H9 (cell line): ENCODE data around the gene ARF5. TPM values are rescaled to one million over a fixed set of nuclear protein-coding genes. Genes with fewer than 3 reads are reported as not detected.

ENCODE experiments used
- DNase-seq: peaks from one replicate; pipeline ENCODE4 v3.0.0-alpha.2; 2017
- H2AFZ ChIP-seq: one replicate; pipeline ENCODE4 v1.6.1; 2013; ENCODE audit warnings: mild to moderate bottlenecking, low read length, control low read depth, moderate library complexity
- H2AK5ac ChIP-seq: 2 replicates; pipeline ENCODE4 v1.6.1; 2013; ENCODE audit warnings: low read length, control low read depth, mixed read lengths; ENCODE audit not compliant: insufficient read length
- H2BK120ac ChIP-seq: one replicate; pipeline ENCODE4 v1.6.1; 2013; ENCODE audit warnings: low read depth, mild to moderate bottlenecking, low read length, control low read depth, inconsistent platforms; ENCODE audit not compliant: poor library complexity, severe bottlenecking
- H2BK12ac ChIP-seq: 2 replicates; pipeline ENCODE4 v1.6.1; 2013; ENCODE audit warnings: low read length, control low read depth, mixed read lengths, low read depth; ENCODE audit not compliant: insufficient read length
- H2BK15ac ChIP-seq: 2 replicates; pipeline ENCODE4 v1.6.1; 2013; ENCODE audit warnings: low read depth, low read length, control low read depth
- H2BK20ac ChIP-seq: one replicate; pipeline ENCODE4 v1.6.1; 2013; ENCODE audit warnings: low read depth, mild to moderate bottlenecking, low read length, control low read depth, inconsistent platforms; ENCODE audit not compliant: poor library complexity, severe bottlenecking
- H2BK5ac ChIP-seq: 2 replicates; pipeline ENCODE4 v1.6.1; 2013; ENCODE audit warnings: low read length, control low read depth, mixed read lengths; ENCODE audit not compliant: insufficient read length
- H3K14ac ChIP-seq: 2 replicates; pipeline ENCODE4 v1.6.1; 2013; ENCODE audit warnings: low read length, control low read depth; ENCODE audit not compliant: insufficient read depth
- H3K18ac ChIP-seq: 2 replicates; pipeline ENCODE4 v1.6.1; 2013; ENCODE audit warnings: low read depth, mild to moderate bottlenecking, mixed read lengths, low read length, control low read depth; ENCODE audit not compliant: insufficient read length
- H3K23ac ChIP-seq: 2 replicates; pipeline ENCODE4 v1.6.1; 2013; ENCODE audit warnings: low read length, control low read depth, mixed read lengths, low read depth; ENCODE audit not compliant: insufficient read length
- H3K23me2 ChIP-seq: 2 replicates; pipeline ENCODE4 v1.6.1; 2013; ENCODE audit warnings: low read depth, mild to moderate bottlenecking, mixed read lengths, low read length, control low read depth; ENCODE audit not compliant: insufficient read length, poor library complexity, severe bottlenecking
- H3K27ac ChIP-seq: 2 replicates; pipeline ENCODE4 v1.5.1; 2013; ENCODE audit warnings: low read length, control low read depth, mixed read lengths, low read depth; ENCODE audit not compliant: insufficient read length
- H3K27me3 ChIP-seq: 2 replicates; pipeline ENCODE4 v1.6.1; 2013; ENCODE audit warnings: low read length, control low read depth, inconsistent platforms; ENCODE audit not compliant: insufficient read depth
- H3K4ac ChIP-seq: 2 replicates; pipeline ENCODE4 v1.6.1; 2013; ENCODE audit warnings: low read depth, mild to moderate bottlenecking, control low read depth, inconsistent platforms, low read length, moderate library complexity
- H3K4me1 ChIP-seq: 2 replicates; pipeline ENCODE4 v1.6.1; 2013; ENCODE audit warnings: low read length, control low read depth, inconsistent platforms; ENCODE audit not compliant: insufficient read depth
- H3K4me2 ChIP-seq: 2 replicates; pipeline ENCODE4 v1.6.1; 2013; ENCODE audit warnings: low read length, control low read depth, mixed read lengths; ENCODE audit not compliant: insufficient read length, insufficient read depth
- H3K56ac ChIP-seq: 2 replicates; pipeline ENCODE4 v1.6.1; 2013; ENCODE audit warnings: low read depth, mild to moderate bottlenecking, mixed read lengths, low read length, control low read depth; ENCODE audit not compliant: insufficient read length
- H3K79me1 ChIP-seq: 2 replicates; pipeline ENCODE4 v1.6.1; 2013; ENCODE audit warnings: low read depth, mild to moderate bottlenecking, moderate library complexity, low read length, control low read depth, inconsistent platforms; ENCODE audit not compliant: insufficient read depth, poor library complexity, severe bottlenecking
- H3K79me2 ChIP-seq: 2 replicates; pipeline ENCODE4 v1.6.1; 2013; ENCODE audit warnings: low read length, control low read depth, inconsistent platforms; ENCODE audit not compliant: insufficient read depth
- H3K9ac ChIP-seq: 2 replicates; pipeline ENCODE4 v1.6.1; 2013; ENCODE audit warnings: low read length, control low read depth, mixed read lengths; ENCODE audit not compliant: insufficient read length; ENCODE audit errors: extremely low read depth
- H3K9me3 ChIP-seq: one replicate; pipeline ENCODE4 v1.6.1; 2013; ENCODE audit warnings: low read depth, low read length, inconsistent platforms; ENCODE audit not compliant: control insufficient read depth
- H3T11ph ChIP-seq: one replicate; pipeline ENCODE4 v1.6.1; 2013; ENCODE audit warnings: mild to moderate bottlenecking, low read length, control low read depth, inconsistent platforms
- H4K20me1 ChIP-seq: one replicate; pipeline ENCODE4 v1.6.1; 2013; ENCODE audit not compliant: control insufficient read depth, insufficient read length, insufficient read depth
- H4K5ac ChIP-seq: 2 replicates; pipeline ENCODE4 v1.6.1; 2013; ENCODE audit warnings: low read depth, mild to moderate bottlenecking, mixed read lengths, low read length, control low read depth; ENCODE audit not compliant: insufficient read length
- H4K8ac ChIP-seq: replicated peaks from 2 replicates; pipeline ENCODE4 v1.6.1; 2013; ENCODE audit warnings: low read length, control low read depth, mixed read lengths, low read depth; ENCODE audit not compliant: insufficient read length
- H4K91ac ChIP-seq: 2 replicates; pipeline ENCODE4 v1.6.1; 2013; ENCODE audit warnings: low read depth, mild to moderate bottlenecking, moderate library complexity, mixed read lengths, low read length, control low read depth; ENCODE audit not compliant: insufficient read length
- H3K27ac Mint-ChIP-seq, 3 experiments: 2 replicates in 2 of 3; 3 replicates in 1 of 3; pipeline ENCODE4 v1.8.0; 2020 to 2021; ENCODE audit warnings: mixed read lengths in 3 of 3, mild to moderate bottlenecking in 1 of 3, moderate library complexity in 1 of 3
- H3K27me3 Mint-ChIP-seq: 2 replicates; pipeline ENCODE4 v1.8.0; 2021; ENCODE audit warnings: low read depth, mild to moderate bottlenecking, moderate library complexity, mixed read lengths
- H3K36me3 Mint-ChIP-seq, 3 experiments: 2 replicates in 2 of 3; 3 replicates in 1 of 3; pipeline ENCODE4 v1.8.0; 2020 to 2021; ENCODE audit warnings: low read depth in 3 of 3, mixed read lengths in 3 of 3; ENCODE audit not compliant: insufficient read depth in 1 of 3
- H3K4me1 Mint-ChIP-seq, 2 experiments: 2 replicates each; pipeline ENCODE4 v1.8.0; 2020; ENCODE audit warnings: mixed read lengths in 2 of 2
- H3K4me3 Mint-ChIP-seq, 2 experiments: 2 replicates in 1 of 2; 3 replicates in 1 of 2; pipeline ENCODE4 v1.8.0; 2020 to 2021; ENCODE audit warnings: mild to moderate bottlenecking in 2 of 2, mixed read lengths in 2 of 2, moderate library complexity in 1 of 2
- H3K9me3 Mint-ChIP-seq, 2 experiments: 2 replicates in 1 of 2; 3 replicates in 1 of 2; pipeline ENCODE4 v1.8.0; 2020; ENCODE audit warnings: mild to moderate bottlenecking in 2 of 2, mixed read lengths in 2 of 2, moderate library complexity in 1 of 2
- CTCF ChIP-seq: fragments of 200-600 bp; sonication (generic); conservative IDR thresholded peaks from 3 replicates; pipeline ENCODE4 v1.8.0; 2021; ENCODE audit warnings: antibody characterized with exemption, mild to moderate bottlenecking
- WGBS: extraction: QIAGEN DNeasy Blood & Tissue Kit; methylation state at CpG from one replicate; pipeline ENCODE4 v1.1.7; 2013; ENCODE audit warnings: missing lambda C conversion rate, low lambda C conversion rate, mixed read lengths; ENCODE audit not compliant: insufficient read length; ENCODE audit errors: extremely low coverage; 5-methylcytosine and 5-hydroxymethylcytosine counted together
- total RNA-seq: library from RNA; stranded (reverse); gene quantifications from 2 replicates; pipeline ENCODE4 v1.2.1, GENCODE V29; 2021

The ARF5 gene
- total RNA-seq, 1 experiment from 2014 or later, result 169 TPM

- no peak overlapping the region for H3K9ac ChIP-seq
- no peak overlapping the region for H3K14ac ChIP-seq
- H2AFZ ChIP-seq, result no peak overlapping the region
- H3K9me3 Mint-ChIP-seq, result no peaks in the 10 kb centered on the region; a peak in 2 of 5 replicates
- H3T11ph ChIP-seq, result no peak overlapping the region
- H3K23ac ChIP-seq, result no peak overlapping the region
- no peaks in the 10 kb centered on the region for H3K79me2 ChIP-seq
- no peak overlapping the region for H2BK12ac ChIP-seq
- no peaks in the 10 kb centered on the region for H4K20me1 ChIP-seq
- no peak overlapping the region for H3K27ac ChIP-seq
- no peak overlapping the region for H3K4me2 ChIP-seq
- H3K36me3 Mint-ChIP-seq, result no peaks in the 10 kb centered on the region; a peak in 1 of 7 replicates
- no CpG with 5 or more reads among the region's 1 CpG for WGBS
- H3K27me3 ChIP-seq, result peaks cover 20% of the 10 kb centered on the region; the same call in 1 of the 2 replicates
- no peaks in the 10 kb centered on the region for H3K79me1 ChIP-seq
- no peak overlapping the region for H2BK5ac ChIP-seq
- H3K23me2 ChIP-seq, result peaks cover 16% of the 10 kb centered on the region
- H2AK5ac ChIP-seq, result no peak overlapping the region
- no peak overlapping the region for H2BK120ac ChIP-seq
- H4K5ac ChIP-seq, result no peak overlapping the region
- H2BK20ac ChIP-seq, result no peak overlapping the region
- no peak overlapping the region for H3K27ac Mint-ChIP-seq
- H4K91ac ChIP-seq, result no peak overlapping the region
- no peak overlapping the region for H3K4me3 Mint-ChIP-seq
- no peak overlapping the region for H4K8ac ChIP-seq
- H3K56ac ChIP-seq, result no peak overlapping the region
- H3K18ac ChIP-seq, result no peak overlapping the region
- no peak overlapping the region for H2BK15ac ChIP-seq
- no peaks in the 10 kb centered on the region for H3K9me3 ChIP-seq
- DNase-seq, result no peak
- peaks cover 20% of the 10 kb centered on the region in 2 experiments for H3K4me1 Mint-ChIP-seq
- no peaks in the 10 kb centered on the region for H3K4me1 ChIP-seq
- peaks cover 91% of the 10 kb centered on the region for H3K27me3 Mint-ChIP-seq
- no peak overlapping the region for H3K4ac ChIP-seq
- TF ChIP-seq CTCF, result no peak
Measured at GRCh38 chr7:127618775-127619174, 30.6 kb downstream of the ARF5 start.
